NCI-H2029 (cell line): ENCODE measurements around the gene NAALADL2.

Source experiments
- DNase-seq: peaks from one replicate; lab custom pipeline; 2025; lab: John Stamatoyannopoulos, UW

Gene NAALADL2

DNA sequence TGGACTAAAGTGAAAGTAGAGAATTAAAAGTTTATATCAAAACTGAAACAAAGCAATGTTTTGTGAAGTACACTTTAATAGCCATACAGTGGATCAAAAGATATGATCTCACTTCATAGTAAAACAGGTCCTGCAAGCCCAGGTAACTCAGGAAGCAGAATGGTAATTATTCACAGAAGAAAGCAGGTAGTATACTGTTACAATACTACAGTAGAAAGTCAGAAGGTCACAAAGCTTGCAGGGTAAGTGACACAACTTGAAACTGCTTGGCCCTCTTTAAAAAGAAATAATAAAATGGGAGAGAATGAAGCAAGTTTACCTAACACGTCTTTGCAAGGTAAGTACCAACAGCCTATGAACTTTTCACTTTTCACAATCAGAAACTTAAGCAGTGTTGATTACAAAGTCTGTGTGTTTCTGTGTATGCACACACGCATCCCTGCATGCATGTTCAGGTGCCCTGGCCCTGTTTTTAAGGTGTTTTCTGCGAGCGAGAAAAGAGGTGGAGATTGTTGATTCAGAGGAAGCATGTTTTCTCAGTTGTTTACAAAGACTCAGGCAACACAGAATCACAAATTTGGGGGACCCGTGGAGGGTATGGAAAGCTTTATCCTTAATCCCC, at the start of gene NAALADL2:
Gene NAALADL2 (plus strand): TSS at position 221 of the 622 bp plus-strand sequence.
- DNase-seq: peak; percentile 33

DNA sequence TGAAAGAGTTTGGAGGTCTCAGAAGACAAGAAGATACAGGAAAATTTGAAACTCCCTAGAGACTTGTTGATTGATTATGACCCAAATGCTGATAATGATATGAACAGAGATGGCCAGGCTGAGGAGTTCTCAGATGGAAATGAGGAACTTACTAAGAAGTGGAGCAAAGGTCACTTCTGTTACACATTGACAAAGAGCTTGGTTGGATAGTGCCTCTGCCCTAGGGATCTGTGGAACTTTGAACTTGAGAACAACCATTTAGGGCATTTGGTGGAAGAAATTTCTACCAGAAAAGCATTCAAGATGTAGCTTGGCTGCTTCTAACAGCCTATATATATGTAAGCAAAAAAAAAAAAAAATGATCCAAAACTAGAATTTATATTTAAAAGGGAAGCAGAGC, 48.9 kb upstream of the NAALADL2 start:
- no peak for DNase-seq

DNA sequence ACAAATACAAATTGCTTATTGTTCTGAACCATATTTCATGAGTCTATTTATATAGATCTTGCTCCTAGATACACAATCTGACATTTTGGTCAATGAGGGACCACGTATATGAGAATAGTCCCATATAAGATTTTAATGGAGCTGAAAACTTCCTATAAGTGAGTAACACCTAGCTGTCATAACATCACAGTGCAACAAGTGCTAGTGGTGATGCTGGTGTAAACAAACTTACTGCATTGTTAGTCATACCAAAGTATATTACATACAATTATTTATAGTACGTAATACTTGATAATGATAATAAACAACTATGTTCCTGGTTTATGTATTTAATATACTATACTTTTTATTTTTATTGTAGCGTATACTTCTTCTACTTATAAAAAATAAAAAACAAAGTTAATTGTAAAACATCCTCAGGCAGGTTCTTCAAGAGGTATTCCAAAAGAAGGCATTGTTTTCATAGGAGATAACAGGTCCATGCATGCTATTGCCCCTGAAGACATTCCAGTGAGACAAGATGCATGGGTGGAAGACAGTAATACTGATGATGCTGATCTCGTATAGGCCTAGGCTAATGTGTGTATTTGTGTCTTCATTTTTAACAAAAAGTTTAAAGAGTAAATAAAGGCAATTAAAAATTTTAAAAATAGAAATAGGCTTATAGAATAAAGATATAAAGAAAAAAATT, 46.8 kb upstream of the NAALADL2 start:
- no peak for DNase-seq

DNA sequence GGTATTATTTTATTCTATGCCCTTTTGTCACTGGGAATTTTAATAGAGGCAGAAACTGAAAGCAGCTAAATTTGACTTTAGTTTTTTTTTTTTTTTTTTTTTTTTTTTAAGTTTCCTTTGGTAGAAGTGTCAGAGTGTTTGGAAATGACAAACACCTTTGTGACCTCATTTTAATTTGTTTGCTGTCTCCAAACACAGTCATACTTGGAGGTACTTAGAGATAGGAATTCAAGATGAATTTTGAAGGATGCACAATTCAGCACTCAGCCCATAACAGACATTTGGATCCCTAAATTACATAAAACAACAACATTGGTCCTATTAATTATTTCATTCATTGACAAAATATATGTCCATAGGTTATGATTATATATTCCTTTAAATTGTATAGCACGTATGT, 43.4 kb upstream of the NAALADL2 start:
- no peak for DNase-seq

DNA sequence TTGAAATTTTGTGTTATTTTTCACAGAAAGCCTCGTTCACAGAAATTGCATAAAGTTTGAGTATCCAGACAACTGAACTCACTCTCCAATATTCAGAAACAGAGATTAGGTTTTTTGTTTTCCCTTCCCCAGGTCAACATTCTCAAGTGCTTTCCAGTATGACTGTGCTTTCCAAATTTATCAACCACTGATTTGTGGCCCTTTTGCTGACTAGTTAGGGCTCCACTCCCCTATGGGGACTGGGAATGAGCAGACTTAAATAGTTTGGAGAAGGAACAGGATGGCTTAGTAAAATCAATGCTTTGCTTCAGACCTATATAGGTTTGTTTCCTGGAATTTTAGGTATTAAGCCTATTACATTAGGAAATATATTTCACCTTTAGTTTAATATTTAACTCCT, 38.2 kb upstream of the NAALADL2 start:
- no peak for DNase-seq

DNA sequence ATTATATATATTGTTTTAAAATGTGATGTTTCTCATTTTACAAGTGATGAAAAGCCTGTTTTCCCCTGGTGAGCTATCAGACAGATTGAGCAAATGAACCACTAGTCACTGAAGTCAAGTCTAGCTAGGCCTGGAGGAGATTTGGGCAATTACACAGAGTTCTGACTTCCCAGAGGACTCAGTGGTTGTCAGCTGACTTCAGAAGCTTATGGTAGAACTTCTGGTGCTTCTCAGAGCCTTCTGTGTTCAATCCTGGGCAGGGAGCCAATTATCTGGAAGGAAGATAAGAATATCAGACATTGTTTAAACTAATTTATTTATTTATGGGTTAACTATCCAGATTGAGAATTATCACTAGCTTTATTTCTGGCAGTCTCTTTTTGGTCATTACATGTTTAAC, 37.7 kb upstream of the NAALADL2 start:
- DNase-seq: no peak

DNA sequence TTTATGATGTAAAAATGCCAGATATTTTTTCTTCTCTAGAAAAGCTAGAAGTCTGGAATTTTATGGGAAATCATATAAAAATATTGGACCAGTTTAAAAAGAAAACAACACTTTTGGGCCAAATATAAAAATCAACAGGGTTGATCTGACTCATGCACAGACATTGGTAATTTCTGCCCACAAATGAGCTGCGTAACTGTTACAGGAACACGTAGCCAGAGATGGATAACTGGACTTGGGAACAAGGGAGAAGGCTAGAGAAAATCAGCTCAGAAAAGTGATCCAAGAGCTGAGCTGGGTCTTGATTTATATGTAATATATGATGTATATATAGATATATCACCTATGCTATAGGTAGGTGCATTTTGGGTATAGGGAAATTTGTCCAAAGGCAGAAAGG, 36.8 kb upstream of the NAALADL2 start:
- no peak for DNase-seq

DNA sequence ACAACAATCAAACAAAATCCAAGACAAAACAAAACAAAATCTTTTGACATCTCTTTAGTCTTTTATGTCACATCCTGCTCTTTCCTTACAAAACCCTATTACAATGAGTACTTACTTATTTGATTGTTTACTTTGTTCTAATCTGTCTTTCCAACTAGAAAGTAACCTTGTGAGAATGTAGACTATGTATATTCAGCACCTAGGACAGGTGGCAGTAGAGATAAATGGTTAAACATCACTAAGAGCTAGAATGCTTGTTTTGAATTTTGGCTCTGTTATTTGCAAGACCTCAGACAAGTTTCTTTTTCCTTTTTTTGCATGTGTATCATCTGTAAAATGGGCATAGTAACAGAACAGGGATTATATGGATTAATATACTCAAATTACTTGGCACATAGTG, 33.1 kb upstream of the NAALADL2 start:
- no peak for DNase-seq

DNA sequence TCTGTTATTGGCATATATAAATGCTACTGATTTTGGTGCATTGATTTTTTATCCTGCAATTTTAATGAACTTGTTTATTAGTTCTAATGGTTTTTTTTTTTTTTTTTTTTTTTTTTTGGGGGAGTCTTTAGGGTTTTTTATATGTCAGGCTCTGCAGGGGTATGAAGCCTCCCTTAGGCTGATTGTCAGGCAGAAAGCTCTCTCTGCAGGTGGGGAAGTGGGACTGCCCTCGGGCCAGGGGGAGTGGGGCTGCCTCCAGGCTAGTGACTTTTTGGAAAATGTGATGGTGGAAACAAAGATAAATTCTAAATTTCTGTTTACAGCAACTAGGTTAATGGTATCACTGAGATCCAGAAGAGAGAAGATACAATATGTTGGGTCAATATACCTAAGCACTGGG, 14.4 kb upstream of the NAALADL2 start:
- DNase-seq: no peak

DNA sequence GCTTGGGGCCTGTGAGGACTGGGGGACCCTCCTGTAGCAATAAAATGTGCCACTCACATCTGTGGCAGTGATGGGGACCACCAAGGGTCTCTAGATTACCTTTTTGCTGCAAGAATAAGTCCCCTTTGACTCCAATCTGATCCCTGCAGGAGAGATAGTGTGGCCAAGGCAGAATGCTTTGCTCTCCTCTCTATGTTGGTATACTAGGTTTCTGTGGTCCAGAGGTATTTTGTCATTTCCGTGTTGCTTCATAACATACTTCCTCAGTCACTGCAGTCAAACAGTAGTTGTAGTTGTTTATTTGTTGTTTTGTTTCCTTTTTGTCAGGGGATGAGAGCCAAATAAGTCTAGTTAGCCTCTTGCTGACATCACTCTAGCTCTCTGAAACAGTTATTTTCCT, 13.1 kb upstream of the NAALADL2 start:
- no peak for DNase-seq

DNA sequence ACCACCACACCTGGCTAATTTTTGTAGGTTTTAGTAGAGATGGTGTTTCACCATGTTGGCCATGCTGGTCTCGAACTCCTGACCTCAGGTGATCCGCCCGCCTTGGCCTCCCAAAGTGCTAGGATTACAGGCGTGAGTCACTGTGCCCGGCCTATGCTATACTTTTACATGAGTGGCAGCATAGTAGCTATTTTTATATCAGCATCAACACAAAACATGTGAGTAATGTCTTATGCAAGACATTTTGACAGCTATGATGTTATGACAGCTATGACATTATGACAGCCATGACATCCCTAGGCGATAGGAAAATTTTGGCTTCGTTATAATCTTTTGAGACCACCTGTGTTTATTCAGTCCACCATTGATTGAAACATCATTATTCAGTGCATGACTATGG, 4.1 kb upstream of the NAALADL2 start:
- DNase-seq: no peak

DNA sequence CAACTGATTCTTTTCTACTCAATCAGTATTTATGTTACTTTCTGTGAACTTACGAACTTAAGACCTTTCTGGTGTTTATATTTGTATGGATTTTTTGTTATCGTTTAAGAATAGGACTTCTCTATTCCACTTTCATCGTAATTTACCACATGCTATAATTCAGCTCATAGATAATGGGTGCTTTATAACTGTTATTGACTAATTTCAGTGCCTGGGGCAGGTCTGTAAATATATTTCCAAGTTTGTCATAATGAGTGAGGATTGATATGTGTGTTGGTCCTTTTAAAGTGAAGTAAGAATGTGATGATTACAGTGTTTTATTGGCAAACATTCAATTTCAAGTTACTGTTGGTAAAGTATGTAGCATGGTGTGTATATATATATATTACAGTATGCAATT, 1.8 kb upstream of the NAALADL2 start:
- DNase-seq: no peak

DNA sequence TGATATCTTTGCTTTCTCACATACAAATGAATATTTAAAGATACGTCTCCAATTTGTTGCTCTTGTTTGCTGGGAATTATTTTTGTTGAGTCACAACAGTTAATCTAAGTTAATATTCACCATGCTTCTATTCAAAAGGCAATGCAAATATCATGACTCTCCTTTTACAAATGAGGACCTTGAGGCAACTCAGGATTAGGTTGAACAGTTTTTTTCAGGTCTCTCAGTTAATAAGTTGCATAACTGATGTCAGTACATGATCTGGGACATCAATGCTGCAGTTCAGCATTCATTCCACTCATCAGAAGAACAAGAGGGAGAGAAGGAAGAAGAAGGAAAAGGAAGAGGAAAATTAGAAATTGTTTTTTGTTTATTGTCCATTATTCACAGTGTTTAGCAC, 781 bp upstream of the NAALADL2 start:
- no peak for DNase-seq

DNA sequence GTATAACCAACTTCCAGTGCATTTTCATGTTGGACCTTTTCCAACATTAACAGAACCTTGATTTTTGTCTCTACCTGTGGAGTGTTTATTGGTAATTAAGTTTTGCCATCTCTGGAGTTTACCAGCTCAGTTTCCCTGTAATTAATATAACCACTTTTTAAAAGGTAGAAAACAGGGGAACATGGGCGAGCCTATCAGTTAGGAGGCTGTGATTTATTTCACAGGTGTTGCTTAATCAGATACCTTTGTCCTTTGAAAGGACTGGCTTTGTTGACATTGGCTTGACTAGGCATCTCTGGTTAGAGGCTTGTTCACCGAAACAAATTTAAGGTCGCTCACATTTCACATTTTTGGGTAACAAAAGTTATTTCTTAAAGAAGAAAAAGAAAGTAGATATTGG, 622 bp downstream of the NAALADL2 start:
- peak; percentile 35 for DNase-seq

DNA sequence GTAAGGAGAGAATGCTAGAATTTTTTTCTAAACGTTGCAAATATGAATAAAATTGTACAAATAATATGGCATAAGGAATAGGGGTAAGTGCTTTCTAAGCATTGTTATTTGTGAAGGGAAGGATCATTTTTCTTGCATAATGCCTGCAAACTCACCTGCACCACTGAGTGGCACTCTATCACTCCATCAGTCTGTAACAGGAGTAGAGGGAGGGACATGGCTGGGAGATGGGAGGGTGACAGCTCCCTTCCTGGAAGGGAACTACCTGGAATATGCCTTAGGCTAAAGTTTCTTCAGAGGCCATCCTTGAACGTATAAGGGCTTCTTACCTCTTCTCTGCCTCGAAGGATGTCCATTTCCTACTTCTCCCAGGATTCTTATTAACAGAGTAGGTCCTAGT, 3.0 kb downstream of the NAALADL2 start:
- peak; percentile 79 for DNase-seq

DNA sequence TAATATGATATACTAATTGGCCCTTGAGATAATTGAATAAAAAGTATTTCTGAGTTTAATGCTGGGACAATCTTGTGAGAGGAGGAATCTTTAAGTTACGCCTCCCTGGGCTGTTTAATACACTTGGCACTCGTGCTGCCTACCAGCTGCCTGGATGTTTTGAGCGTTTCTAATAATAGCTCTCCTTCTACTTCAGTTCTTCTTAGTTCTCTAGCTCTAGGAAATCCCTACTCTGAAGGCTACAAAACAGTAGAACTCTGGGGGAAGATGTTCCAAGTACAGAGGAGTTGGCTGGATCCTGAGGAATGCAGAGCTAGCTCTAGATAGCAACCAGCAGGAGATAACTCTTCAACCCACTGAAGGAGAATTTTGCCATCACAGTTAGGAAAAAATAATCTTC, 3.5 kb downstream of the NAALADL2 start:
- no peak for DNase-seq

DNA sequence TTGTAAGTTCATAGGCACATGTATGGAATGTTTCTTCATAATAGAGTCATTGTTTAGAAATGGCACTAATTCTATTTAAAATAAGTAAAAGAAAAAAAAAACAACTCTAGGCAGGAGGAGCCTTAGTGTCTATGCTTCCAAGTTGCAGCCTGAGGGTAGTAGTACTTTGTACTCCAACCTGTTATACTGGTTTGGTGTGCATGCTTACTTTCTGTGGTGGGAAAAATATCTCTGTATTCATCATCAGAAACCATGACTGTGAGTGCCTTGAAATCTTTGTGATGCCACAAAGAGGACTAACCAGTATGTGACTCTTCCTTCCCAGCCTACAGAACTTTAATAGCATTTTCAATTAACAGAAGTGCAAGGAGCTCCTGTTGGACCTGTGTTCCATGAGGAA, 4.4 kb downstream of the NAALADL2 start:
- DNase-seq: no peak

DNA sequence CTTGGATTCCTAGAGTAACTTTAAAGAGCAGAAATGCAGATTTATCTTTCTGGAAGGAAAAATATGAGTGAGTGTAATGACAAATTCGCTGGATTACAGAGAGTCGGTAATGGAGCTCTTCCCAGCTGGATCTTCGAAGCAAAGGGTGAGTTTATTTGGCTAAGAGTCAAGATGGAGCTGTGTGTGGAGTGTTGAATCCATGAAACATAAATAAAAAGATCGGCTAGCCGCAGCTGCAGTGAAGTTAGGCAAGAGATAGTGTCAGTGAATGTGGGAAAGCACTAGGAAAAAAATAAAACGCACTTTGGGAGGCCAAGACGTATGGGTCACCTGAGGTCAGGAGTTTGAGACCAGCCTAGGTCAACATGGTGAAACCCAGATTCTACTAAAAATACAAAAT, 10.3 kb downstream of the NAALADL2 start:
- no peak for DNase-seq

DNA sequence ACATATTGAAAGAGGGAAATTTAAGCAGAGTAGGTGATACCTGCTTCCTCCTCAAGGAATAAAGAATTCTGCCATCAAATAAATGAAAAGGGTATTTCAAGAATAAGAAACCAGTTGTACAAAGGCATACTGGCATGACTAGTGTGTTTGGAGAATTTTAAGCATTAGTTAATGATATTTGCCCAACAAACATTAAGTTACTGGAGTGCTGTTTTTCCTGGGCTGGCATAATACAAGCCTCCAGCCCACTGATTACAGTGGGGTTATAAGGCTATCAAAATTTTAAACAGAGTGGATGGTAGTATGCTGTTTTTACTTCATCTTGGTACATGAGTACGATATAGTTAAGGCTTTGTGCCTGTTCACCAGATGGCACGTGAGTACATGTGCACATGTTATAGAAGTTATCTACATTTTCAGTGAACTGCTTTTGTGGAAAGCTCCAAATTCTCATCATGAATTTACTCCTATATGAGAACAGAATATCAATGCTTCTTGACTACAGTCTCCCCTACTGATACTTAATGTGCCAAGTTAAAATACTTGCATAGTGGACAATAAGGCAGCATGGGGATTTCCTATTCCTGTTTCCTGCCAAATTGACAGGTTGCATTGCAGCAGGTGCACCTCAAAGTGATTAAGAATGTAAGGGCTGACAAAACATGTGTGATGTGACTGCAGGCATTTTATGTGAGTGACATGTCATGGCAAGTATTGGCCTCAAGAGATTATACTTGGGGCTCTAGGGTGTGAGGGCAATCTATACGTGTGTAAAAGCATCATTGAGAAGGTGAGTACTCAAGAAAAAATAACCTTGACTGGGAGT, 14.9 kb downstream of the NAALADL2 start:
- DNase-seq: no peak

DNA sequence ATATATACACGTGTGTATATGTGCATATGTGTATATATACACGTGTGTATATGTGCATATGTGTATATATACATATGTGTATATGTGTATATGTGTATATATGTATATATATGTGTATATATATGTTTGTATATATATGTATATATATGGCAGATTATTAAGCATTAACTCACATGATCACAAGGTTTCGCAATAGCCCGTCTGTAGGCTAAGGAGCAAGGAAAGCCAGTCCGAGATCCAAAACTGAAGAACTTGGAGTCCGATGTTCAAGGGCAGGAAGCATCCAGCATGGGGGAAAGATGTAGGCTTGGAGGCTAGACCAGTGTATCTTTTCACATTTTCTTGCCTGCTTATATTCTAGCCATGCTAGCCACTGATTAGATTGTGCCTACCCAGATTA, 23.7 kb downstream of the NAALADL2 start:
- no peak for DNase-seq

DNA sequence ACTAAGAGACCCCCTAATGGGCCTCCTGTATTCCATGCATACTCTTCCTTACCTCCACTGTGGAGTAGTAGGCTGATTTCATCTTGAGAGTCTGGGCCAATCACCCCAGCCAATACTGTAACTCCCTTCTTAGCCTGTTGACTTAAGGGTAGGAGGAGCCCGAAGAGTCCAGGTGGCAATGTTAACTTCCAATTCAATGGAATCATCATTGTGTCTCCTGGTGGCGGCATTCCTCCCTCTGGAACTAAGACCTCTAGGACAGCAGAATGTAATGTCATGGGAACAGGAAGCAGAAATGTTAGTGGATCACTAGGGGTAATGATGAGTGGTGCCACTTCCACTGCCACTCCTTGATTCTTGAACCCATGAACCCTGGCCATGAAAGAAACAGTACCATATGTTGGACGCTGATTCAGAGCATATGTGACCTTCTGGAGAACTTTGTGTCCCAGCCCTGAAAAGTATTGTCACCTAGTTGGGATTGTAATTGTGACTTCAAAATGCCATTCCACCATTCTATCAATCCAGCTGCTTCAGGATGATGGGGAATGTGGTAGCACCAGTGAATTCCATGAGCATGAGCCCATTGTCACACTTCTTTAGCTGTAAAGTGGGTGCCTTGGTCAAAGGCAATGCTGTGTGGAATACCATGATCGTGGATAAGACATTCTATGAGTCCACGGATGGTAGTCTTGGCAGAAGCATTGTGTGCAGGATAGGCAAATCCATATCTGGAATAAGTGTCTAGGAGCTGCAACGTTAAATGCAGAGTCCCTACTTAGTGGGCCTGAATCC, 24.9 kb downstream of the NAALADL2 start:
- no peak for DNase-seq

DNA sequence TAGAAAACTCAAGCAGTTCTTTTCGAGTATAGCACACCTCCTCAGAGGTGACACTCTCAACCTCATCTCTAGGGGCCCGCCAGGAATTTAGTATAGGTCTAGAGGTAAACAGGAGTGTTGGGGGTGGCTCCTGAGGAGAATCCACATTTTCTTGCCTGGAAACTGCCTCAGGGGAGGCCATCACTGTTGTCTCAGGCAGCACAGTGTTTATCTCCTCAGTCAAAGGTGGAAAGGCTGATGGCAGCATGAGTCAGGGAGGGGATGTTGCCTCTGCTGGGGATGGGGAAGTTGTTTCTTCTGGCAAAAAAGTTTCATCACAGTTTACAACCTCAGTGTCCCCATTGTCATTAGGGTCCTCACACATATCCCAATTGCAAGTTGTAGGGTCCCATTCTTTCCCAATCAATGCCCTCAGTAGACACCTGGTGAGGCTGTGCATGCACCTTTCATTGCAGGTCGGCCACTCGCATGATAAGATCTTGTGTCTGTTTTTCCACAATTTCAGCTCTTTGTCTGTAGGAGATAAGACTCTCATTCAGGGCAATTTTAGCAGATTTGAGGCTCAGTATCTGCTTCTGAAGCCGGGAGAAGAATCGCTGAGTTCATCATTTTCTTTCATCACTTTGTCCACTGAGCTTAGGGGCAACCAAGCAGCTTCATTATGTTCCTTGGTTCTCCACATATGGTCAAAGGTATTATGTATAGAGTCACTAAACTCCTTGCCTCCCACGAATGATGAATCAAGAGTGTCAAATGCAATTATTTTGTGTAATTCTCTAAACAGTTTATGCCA, 25.8 kb downstream of the NAALADL2 start:
- no peak for DNase-seq
